LNCaP clone FGC (cell line): ENCODE measurements around the gene ACSF2.

Experiments used
- DNase-seq: peaks from one replicate; pipeline ENCODE4 v3.0.0-alpha.2; 2011; ENCODE audit warnings: low read depth
- H3K4me3 ChIP-seq: 2 replicates; pipeline ENCODE4 v1.5.1; 2011; ENCODE audit warnings: mild to moderate bottlenecking, low read depth, low read length, control low read depth
- TF ChIP-seq, protein P1 (sequence below): IDR thresholded peaks from 2 replicates; pipeline ENCODE4 v1.5.1; 2012; ENCODE audit warnings: mild to moderate bottlenecking; ENCODE audit not compliant: control insufficient read depth, insufficient read depth; ENCODE audit errors: extremely low read depth

ACSF2 gene

DNA sequence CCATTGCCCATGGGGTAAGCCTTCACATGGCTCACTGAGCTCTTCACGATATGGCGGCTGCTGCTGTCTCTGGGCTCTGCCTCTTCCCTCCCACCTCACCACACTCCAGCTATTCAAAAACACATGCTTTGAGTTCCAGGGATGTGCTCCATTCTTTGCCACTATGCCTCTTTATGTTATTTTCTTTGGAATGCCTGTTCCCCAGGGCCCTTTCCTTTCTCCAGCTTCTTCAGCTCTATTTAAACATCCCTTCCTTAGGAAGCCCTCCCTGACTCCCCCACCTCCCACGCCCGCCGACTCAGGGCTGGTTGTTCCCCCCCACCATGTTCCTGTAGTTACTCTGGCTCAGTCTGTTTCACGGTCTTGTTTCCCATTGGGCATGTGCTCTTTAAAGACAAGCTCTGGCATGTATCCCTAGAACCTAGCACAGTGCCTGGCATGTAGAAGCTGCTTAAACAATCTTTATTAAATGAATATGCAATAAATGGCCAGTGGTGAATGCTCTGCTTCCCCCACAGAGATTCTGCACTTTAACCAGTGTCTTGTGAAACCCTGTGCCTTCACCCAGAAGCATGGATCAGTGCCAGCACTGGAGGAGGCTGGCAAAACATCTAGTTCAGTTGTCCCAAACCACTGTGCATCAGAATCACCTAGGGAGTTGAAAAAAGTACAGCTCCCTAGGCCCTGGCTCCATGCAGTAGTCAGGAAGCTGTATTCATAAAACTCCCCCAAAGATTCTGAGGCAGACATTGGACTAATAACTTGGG is 89.1 kb downstream of the ACSF2 start:
- no peak overlapping the region for H3K4me3 ChIP-seq
- TF ChIP-seq, protein P1, sequence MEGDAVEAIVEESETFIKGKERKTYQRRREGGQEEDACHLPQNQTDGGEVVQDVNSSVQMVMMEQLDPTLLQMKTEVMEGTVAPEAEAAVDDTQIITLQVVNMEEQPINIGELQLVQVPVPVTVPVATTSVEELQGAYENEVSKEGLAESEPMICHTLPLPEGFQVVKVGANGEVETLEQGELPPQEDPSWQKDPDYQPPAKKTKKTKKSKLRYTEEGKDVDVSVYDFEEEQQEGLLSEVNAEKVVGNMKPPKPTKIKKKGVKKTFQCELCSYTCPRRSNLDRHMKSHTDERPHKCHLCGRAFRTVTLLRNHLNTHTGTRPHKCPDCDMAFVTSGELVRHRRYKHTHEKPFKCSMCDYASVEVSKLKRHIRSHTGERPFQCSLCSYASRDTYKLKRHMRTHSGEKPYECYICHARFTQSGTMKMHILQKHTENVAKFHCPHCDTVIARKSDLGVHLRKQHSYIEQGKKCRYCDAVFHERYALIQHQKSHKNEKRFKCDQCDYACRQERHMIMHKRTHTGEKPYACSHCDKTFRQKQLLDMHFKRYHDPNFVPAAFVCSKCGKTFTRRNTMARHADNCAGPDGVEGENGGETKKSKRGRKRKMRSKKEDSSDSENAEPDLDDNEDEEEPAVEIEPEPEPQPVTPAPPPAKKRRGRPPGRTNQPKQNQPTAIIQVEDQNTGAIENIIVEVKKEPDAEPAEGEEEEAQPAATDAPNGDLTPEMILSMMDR, result no peak
- no peak for DNase-seq

DNA sequence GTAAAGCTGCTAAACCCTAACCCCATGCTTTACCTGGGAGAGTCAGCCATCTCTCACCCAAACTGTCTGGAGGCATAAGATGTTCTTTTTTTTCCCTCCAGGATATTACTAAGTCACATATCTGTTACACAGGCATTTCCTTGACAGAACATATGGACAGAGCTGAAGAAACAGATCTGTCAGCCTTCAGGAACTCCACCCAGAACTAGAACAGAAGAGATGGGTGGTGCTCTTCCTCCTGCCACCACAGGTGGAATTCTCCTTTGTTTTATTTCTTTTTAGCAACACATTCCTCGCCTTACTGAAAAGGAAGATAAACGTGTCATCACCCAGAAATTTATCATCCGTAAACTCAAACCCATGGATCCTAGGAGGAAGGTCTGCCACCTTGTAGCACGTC is 91.0 kb downstream of the ACSF2 start:
- no peak overlapping the region for H3K4me3 ChIP-seq
- TF ChIP-seq, protein P1, result no peak
- DNase-seq, result no peak

DNA sequence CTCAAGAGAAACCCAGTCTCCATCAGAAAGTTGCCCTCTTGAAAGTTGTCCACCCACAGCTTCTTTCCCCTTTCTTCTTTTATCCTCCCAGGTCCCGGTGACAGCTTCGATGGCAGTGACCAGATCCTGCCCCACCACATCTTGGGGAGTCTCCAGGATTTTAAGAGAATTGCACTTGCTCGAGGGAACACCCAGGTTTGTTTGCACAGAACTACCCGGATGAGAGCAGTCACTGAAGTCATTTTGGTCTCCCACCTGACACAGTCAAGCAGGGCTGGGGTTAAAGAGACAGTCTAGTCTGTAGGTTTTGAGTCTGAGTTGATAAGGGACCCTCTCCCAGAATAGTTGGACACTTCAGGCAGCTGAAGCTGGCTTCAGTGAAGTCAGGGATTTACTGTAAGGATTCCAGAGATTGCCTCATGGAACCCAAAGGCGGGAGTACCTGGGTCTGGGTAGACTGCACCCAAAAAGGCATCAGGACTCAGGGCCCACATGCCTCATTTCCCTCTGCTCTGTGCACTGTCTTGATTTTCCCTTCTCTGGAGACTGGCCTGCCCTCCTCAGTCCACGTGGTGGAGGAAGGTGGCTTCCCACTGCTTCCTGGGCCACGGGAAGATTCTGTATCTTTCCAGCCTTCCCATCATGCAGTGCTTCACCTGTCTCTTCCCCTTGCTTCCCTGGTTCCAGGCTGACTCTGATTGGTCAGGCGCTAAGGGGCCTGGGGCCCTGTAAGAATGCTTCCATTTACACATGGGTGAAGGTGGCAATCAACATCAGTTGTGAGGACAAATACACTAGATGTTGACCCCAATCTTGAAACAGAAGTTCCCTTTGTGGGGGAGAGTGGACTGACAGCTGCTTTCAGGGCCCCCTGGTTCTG is 91.7 kb downstream of the ACSF2 start:
- DNase-seq, result no peak
- TF ChIP-seq, protein P1, result no peak
- no peak overlapping the region for H3K4me3 ChIP-seq

GRCh38 chr17:50518384-50519023 is 92.5 kb downstream of the ACSF2 start:
- DNase-seq, result no peak
- TF ChIP-seq, protein P1, result no peak

GRCh38 chr17:50519141-50519834 is 93.3 kb downstream of the ACSF2 start:
- no peak overlapping the region for H3K4me3 ChIP-seq
- TF ChIP-seq, protein P1, result no peak

More at GRCh38 chr17:50518384-50519023, 92.5 kb downstream of the ACSF2 start:
- no peak overlapping the region for H3K4me3 ChIP-seq

DNA sequence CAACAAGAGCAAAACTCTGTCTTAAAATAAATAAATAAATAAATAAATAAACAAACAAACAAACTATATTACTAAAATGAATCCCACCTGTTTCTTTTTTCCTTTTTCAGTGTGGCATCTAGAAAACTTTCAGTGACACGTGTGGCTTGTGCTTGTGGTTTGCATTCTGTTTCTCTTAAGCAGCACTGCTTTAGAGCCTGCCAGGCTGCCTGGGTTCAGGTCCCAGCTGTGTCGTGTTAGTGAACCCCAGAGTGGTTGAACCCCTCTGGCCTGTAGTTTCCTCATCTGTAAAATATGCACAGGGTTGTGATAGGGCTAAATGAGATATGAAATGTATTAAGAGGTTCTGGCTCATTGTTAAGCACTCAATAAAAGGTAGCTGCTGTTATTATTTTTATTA is 94.5 kb downstream of the ACSF2 start:
- TF ChIP-seq, protein P1, result no peak
- H3K4me3 ChIP-seq, result no peak overlapping the region
- DNase-seq, result no peak

More at GRCh38 chr17:50519141-50519834, 93.3 kb downstream of the ACSF2 start:
- DNase-seq, result no peak
